Measurements from ENCODE around the gene GMDS. TPM values are rescaled to one million over a fixed set of nuclear protein-coding genes. Genes with fewer than 3 reads are reported as not detected.

GMDS gene
- total RNA-seq, 1 experiment from 2014 or later, result 27.6 TPM

GRCh38 chr6:2285510-2285909, 40.1 kb upstream of the GMDS start:
- no CpG with 5 or more reads among the region's 1 CpG for WGBS (ENCODE audit: extremely low coverage, insufficient read length, low lambda C conversion rate)
- H2BK5ac ChIP-seq (ENCODE audit: insufficient read length, low read length), result no peak overlapping the region

More at GRCh38 chr6:2285510-2285909, 40.1 kb upstream of the GMDS start:
- H2BK120ac ChIP-seq (ENCODE audit: low read depth, low read length, poor library complexity, severe bottlenecking), result no peak overlapping the region
- peaks cover 18 to 45% (median 24%) of the 10 kb centered on the region in 3 experiments for H3K36me3 Mint-ChIP-seq (ENCODE audit: insufficient read depth in 1 of 3, low read depth in 3 of 3)
- DNase-seq, result no peak
- H3K4me2 ChIP-seq (ENCODE audit: insufficient read depth, insufficient read length, low read length), result no peak overlapping the region
- TF ChIP-seq CTCF (conservative IDR thresholded peaks at IDR 0.05), result no peak
- H3T11ph ChIP-seq (ENCODE audit: low read length), result no peak overlapping the region
- no peaks in the 10 kb centered on the region for H3K4me1 ChIP-seq (ENCODE audit: insufficient read depth, low read length)
- H3K4me3 Mint-ChIP-seq, result no peak overlapping the region
- H4K91ac ChIP-seq (ENCODE audit: insufficient read length, low read depth, low read length), result no peak overlapping the region
- no peak overlapping the region for H3K27ac ChIP-seq (ENCODE audit: insufficient read length, low read depth, low read length)
- no peak overlapping the region for H3K4ac ChIP-seq (ENCODE audit: low read depth, low read length)
- H2BK12ac ChIP-seq (ENCODE audit: insufficient read length, low read depth, low read length), result no peak overlapping the region
- H3K4me1 Mint-ChIP-seq, result no peaks in the 10 kb centered on the region
- no peak overlapping the region for H2AK5ac ChIP-seq (ENCODE audit: insufficient read length, low read length)
- H2BK20ac ChIP-seq (ENCODE audit: low read depth, low read length, poor library complexity, severe bottlenecking), result no peak overlapping the region
- H3K79me1 ChIP-seq (ENCODE audit: insufficient read depth, low read depth, low read length, poor library complexity, severe bottlenecking), result no peaks in the 10 kb centered on the region
- H3K9me3 ChIP-seq (ENCODE audit: control insufficient read depth, low read depth, low read length), result no peaks in the 10 kb centered on the region
- no peak overlapping the region for H3K56ac ChIP-seq (ENCODE audit: insufficient read length, low read depth, low read length)
- peaks cover 40 to 54% of the 10 kb centered on the region in 2 experiments for H3K9me3 Mint-ChIP-seq
- H3K79me2 ChIP-seq (ENCODE audit: insufficient read depth, low read length), result no peaks in the 10 kb centered on the region
- no peak overlapping the region for H3K9ac ChIP-seq (ENCODE audit: extremely low read depth, insufficient read length, low read length)
- no peaks in the 10 kb centered on the region for H3K27me3 ChIP-seq (ENCODE audit: insufficient read depth, low read length)
- H2AFZ ChIP-seq (ENCODE audit: low read length), result no peak overlapping the region
- H3K27me3 Mint-ChIP-seq (ENCODE audit: low read depth), result peaks cover 5% of the 10 kb centered on the region
- no peak overlapping the region for H3K18ac ChIP-seq (ENCODE audit: insufficient read length, low read depth, low read length)
- no peak overlapping the region for H3K27ac Mint-ChIP-seq
- H2BK15ac ChIP-seq (ENCODE audit: low read depth, low read length), result no peak overlapping the region
- H4K8ac ChIP-seq (replicated peaks; ENCODE audit: insufficient read length, low read depth, low read length), result no peak overlapping the region
- H3K14ac ChIP-seq (ENCODE audit: insufficient read depth, low read length), result no peak overlapping the region
- no peak overlapping the region for H3K23ac ChIP-seq (ENCODE audit: insufficient read length, low read depth, low read length)
- H4K20me1 ChIP-seq (ENCODE audit: control insufficient read depth, insufficient read depth, insufficient read length), result no peaks in the 10 kb centered on the region
- H3K23me2 ChIP-seq (ENCODE audit: insufficient read length, low read depth, low read length, poor library complexity, severe bottlenecking), result no peaks in the 10 kb centered on the region
- H4K5ac ChIP-seq (ENCODE audit: insufficient read length, low read depth, low read length), result no peak overlapping the region
